GM21381 (cell line): ENCODE data around the gene CSRNP3.

Experiments
- ATAC-seq: cut with Tn5 transposase; IDR thresholded peaks from one replicate; pipeline ENCODE4 v1.9.1; 2021; ENCODE audit warnings: mild to moderate bottlenecking, moderate library complexity; ENCODE audit not compliant: unreplicated experiment

The CSRNP3 gene

GRCh38 chr2:165674780-165675179, 205.3 kb downstream of the CSRNP3 start:
- no peak for ATAC-seq

DNA sequence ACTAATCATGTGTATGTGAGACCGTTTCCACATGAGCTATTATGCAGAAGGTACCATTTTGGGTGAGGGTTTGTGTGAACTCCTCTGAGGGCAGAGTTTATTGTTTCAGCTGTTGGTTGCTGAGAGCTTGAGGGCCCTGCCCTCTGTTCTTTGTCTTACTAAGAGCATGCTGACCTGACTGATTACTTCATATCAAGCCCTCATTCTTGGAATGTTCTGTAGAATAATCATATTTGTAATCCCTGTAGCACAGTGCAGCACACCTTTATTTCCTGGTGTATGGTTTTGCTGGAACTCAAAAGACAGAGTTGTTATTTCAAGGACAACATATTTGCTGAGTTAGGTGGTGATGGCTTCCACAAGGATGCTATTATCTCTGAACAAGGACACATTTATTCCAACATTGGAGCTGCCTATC, 206.1 kb downstream of the CSRNP3 start:
- ATAC-seq = no peak

GRCh38 chr2:165678882-165679281, 209.4 kb downstream of the CSRNP3 start:
- no peak for ATAC-seq

- no peak for ATAC-seq
These were observed 210.1 kb downstream of the CSRNP3 start for GRCh38 chr2:165679621-165680020.

- no peak for ATAC-seq
These were observed 212.3 kb downstream of the CSRNP3 start for GRCh38 chr2:165681841-165682240.

DNA sequence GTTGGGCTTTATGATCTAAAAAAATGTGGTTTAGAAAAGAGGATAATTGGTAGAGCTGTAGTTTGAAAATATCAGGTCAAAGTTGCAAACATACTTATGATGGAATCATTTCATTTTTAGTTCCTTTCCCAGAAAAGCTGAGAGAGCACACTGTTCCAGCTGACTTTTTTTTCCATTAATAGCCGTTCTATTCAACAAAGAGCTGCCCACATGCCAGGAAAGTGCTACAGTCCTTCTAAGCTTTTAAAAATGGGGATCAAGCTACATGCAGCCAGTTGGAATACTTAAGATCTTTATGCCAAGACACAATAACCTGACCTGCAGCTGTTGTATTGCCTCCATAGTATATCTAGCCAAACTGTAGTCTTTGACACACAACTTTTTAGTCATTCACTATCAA, 213.0 kb downstream of the CSRNP3 start:
- no peak for ATAC-seq

DNA sequence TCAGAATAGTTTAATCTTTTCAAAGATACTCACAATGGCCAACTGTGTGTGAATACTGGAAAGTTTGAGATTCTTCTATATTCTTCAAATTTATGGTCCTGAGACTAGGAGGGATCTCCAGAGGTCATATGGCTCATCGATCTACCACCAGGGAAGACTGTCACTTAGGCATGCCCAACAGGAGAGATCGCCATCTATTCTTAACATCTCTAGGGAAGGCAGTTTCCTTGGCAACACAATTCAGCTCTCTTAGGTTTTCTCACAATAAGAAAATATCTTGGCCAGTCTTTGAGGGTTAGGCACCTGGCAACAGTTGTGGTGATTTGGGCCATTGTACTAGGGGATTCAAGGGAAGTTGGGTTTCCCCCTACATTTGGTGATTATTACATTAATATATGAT, 217.3 kb downstream of the CSRNP3 start:
- no peak for ATAC-seq

GRCh38 chr2:165687426-165688002, 218.0 kb downstream of the CSRNP3 start:
- ATAC-seq = no peak

DNA sequence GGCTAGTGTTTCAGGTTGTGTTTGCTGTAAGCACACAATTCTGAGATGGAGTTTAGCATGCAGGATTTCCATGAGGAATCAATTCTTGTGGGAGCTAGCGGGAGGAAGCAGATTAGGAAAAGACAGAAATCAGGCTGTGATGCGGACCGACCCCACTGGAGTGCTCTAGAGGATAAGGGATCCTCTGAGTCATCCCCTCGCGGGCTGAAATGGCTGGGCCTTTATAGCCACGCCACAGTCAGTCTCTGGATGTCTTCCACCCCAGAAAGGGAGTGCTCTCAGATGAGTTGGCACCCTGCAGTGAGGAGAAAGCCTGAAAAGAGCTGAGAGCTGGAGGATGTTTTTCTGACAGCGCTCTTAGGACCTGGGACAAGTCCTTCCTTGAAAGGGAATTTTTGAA, 222.1 kb downstream of the CSRNP3 start:
- ATAC-seq = no peak

DNA sequence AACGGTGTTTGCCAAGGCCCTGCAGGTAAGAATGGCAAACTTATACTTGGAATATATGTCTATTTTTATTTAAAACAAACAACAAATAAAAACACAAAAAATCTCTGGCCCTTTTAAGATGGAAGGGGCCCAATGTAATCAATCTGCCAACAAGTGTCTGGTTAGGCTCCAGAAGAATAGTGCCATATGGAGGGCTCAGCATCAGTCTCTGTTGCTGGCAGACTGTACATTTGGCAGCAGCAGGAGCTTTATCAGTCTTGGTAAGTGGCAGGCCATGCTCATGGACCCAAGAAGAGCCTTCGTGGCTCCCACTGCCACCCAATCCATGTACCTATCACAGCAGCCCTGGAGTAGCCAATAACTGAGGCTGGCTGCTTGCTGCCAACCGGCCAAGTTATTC, 223.4 kb downstream of the CSRNP3 start:
- no peak for ATAC-seq

DNA sequence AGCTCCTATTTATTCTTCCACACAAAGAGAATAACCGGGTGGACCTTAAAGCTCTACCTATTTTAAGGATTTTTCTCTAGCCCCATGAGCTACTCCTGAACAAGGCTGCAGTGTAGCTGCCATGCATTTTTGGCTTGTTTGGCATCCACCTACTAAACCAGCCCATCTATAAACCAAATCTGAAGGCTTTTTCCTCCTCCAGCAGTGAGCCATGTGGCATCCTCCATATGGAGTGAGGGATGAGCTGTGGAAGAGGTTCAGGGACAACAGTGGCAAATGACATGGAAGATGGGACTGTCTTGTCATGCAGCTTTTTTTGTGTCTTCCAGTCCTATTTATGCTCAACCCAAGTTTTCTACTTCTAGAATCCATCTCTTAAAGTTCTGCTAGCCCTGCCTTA, 224.3 kb downstream of the CSRNP3 start:
- no peak for ATAC-seq

GRCh38 chr2:165697748-165698443, 228.4 kb downstream of the CSRNP3 start:
- no peak for ATAC-seq

- ATAC-seq = peak; percentile 80
These were observed 229.0 kb downstream of the CSRNP3 start for GRCh38 chr2:165698444-165698884.

- no peak for ATAC-seq
These were observed 230.4 kb downstream of the CSRNP3 start for GRCh38 chr2:165699946-165700345.

- no peak for ATAC-seq
These were observed 231.0 kb downstream of the CSRNP3 start for GRCh38 chr2:165700531-165700930.

DNA sequence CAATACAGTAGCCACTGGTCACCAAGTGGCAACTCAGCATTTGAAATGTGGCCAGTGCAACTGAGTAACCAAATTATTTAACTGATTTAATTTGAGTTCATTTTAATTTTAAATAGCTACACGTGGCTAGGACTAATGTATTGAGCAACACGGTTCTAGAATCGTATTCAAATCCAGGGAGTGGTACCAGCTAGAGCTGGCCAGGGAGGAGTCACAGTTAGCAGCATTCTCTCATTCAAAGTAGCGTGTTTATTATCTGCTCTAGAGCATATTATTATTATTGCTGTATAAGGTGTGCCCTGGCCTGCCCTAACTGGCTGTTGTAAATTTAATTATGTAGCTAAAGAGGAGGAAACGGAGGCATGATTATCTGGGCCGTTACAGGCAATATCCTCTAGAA, 231.6 kb downstream of the CSRNP3 start:
- ATAC-seq = no peak

GRCh38 chr2:165706960-165707487, 237.5 kb downstream of the CSRNP3 start:
- no peak for ATAC-seq

DNA sequence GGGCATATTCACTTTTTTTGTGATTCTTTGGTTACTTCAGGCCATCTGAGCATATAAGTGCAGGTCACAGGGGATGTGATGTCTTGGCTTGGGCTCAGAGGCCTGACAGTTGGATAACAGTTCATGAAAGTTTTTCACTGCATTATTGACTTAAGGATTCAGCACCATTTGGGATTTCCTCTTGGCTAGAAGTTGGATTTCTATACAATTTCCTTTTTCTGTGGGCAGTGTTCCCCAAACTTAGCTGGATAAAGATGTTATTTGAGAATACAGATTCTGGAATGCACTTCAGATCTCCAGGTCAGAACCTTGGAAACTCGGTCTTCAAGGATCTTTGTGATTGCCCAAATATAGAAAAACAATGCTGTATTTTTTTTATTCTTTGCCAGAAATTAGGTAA, 246.6 kb downstream of the CSRNP3 start:
- no peak for ATAC-seq

- no peak for ATAC-seq
These were observed 249.2 kb downstream of the CSRNP3 start for GRCh38 chr2:165718610-165719210.

GRCh38 chr2:165720511-165720910, 251.0 kb downstream of the CSRNP3 start:
- no peak for ATAC-seq

GRCh38 chr2:165725421-165725820, 255.9 kb downstream of the CSRNP3 start:
- ATAC-seq = no peak
